HUDEP-2 (cell line): ENCODE data around the gene SCAPER.
A peak's percentile ranks its signal among the peaks of the same experiment; 100 is the strongest.

Experiments
- DNase-seq, 76 experiments: peaks; one replicate each; lab custom pipeline; 2025; ENCODE audit not compliant: unreplicated experiment in 76 of 76; lab: John Stamatoyannopoulos, UW

The SCAPER gene

GRCh38 chr15:76905013-76905839 lies at the start of gene SCAPER:
TSS of gene SCAPER (minus strand) at chr15:76905340. CDS start at chr15:76883817, 21,523 bp downstream.
- peak in 74 of 76 experiments; percentile 10 to 86 (median 67) for DNase-seq

DNA sequence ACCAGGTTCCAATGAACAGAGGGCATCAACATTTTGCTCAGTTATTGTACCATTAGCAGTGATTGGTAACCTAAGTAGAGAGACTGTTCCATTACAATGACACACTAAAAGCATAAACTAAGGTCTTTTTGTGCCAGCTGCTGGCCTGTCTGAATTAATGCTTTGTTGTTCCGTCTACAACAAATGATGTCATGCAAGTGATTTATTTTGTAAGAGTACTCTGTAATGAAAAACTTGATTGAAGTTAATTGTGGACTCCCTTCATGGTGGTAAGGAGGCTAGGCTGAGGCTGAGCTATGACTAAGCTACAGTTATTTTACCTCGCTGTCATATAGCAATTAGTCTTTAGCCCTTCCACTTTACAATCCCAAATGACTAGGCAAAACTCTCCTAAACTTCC lies 49.6 kb upstream of the SCAPER start:
- no peak for DNase-seq

DNA sequence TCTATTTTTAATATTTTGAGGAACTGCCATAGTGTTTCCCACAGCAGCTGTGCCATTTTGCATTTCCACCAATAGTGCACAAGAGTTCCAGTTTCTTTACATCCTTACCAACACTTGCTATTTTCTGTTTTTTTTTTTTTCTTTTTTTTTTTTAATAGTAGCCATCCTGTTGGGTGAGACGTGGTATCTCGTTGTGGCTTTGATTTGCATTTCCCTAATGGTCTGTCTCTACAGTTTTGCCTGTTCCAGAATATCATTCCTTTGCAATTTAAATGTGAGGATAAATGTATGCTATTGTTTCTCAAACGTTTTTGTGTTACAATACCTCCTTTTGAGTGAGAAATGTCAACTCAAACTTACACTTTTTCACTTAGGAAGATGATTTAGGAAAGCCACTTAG lies 48.8 kb upstream of the SCAPER start:
- no peak for DNase-seq

DNA sequence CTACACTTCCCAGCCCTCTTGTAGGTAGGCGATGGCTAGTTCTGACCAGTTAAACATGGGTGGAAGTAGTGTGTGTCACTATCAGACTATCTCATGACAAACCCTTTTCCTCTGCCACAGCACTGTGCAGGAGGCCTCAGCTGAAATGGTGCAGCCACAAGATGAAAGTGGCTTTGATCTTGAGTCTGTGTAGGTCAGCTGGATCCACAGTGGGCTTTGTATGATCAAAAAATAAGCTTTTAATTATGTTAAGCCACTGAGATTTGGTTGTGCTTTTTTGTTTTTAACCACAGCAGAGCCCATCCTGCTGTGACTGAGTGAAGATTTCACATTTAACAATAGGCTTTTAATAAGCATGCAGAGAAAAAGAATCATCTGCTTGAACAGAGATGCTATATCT lies 46.1 kb upstream of the SCAPER start:
- no peak for DNase-seq

DNA sequence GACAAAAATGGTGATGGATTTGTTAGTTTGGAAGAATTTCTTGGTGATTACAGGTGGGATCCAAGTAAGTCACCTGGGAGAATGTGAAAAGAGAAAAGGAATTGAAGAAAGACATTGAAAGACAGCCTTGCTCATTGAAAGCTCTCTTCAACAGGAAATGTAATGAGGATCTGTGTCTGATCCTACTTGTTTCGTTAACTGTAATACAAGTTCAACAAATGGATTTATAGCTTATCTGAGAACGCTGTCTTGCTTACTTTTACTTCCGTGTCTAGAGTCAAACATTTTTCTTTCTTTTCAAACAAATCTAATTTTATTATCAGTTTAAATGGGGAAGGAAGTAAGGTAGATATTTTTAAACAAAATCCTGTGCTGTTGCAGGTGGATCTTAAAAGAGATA lies 42.3 kb upstream of the SCAPER start:
- DNase-seq: no peak

DNA sequence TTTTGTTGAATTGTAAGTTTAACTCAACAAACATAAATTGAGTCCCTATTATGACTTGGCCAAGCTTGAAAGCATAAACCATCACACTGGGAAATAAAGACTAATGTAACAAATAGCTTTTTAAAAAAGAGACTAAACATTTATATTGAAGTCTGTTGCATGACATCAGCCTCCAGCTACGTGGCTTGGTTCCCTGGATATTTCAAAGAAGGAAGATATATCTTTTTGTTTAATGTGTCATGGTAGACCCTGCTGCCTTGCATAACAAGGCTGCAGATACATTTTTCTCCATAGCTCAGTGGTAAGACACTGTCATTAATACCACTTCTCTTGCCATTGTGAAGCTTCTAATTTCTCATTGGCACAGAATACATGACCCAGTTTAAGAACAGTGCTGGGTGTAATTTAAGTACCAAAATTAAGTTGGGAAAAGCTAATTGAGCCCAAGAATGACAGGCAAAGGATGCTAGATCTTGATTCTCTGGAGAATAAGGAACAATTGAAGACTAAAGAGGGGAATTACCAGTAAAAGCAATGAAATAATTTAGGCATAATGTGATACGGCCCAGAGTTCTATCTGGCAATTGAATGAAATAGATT lies 40.5 kb upstream of the SCAPER start:
- no peak for DNase-seq

- DNase-seq: no peak
Observed at GRCh38 chr15:76942331-76942730, 37.2 kb upstream of the SCAPER start.

DNA sequence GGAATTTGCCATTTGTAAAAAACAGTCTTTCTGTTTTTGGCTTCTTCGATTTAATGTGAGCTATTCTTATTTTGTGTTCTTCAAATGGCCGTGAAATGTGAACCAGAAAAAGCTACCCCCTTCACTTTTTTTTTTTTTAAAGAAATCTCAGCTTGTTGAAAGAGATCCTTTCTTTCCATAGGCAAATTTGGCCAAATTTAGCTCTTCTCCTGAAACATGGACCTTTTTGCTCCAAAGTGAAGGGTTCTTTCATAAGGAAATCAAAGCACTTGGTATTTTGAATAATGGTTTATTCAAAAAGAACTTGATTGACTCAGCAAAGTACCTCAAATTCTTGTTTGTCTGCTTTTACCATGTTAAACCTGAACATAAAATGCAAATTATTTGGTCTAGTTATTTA lies 36.5 kb upstream of the SCAPER start:
- no peak for DNase-seq

- DNase-seq: no peak
Observed at GRCh38 chr15:76939715-76940114, 34.6 kb upstream of the SCAPER start.

DNA sequence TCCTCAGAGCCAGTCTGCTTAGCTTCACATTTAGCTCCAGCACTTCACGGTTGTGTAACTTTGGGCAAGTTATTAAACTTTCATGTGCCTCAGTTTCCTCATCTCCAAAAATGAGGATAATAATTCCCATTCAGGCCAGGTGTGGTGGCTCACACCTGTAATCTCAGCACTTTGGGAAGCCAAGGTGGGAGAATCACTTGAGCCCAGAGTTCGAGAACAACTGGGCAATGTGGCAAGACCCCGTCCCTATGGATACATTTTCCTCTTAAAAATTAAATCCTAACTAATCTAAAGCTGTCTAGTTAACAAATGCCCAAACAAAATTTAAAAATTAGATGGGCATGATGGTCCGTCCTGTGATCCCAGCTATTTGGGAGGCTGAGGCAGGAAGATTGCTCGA lies 33.6 kb upstream of the SCAPER start:
- no peak for DNase-seq

DNA sequence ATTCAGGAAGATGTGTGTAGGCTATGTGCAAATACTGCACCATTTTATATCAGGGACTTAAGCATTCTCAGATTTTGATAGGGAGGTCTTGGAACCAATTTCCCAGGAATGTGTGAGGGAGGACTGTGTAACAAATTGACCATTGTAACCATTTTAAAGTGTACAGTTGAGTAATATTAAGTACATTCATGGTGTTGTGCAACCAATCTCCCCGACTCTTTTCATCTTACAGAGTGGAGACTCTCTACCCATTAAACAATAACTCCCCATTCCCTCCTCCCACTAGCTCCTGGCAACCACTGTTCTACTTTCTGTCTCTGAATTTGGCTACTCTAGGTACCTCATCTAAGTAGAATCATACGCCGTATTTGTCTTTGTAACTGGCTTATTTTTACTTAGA lies 31.5 kb upstream of the SCAPER start:
- DNase-seq: no peak

DNA sequence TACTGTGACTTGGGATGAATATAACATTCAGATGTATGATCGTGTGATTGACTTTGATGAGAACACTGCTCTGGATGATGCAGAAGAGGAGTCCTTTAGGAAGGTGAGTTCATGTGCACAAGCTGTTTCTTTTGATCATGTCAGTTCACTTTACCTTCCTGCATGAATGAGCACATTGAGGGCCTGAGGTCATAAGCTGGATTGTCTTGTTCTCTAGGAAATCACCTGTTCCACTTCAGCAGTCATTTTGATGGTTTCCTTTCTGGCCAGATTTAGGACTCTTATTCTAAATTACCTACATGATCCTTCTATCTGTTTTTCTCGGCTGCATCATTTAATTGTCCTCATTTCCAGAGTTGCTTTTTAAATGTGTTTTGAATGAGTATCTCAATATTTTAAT lies 30.5 kb upstream of the SCAPER start:
- DNase-seq: no peak

DNA sequence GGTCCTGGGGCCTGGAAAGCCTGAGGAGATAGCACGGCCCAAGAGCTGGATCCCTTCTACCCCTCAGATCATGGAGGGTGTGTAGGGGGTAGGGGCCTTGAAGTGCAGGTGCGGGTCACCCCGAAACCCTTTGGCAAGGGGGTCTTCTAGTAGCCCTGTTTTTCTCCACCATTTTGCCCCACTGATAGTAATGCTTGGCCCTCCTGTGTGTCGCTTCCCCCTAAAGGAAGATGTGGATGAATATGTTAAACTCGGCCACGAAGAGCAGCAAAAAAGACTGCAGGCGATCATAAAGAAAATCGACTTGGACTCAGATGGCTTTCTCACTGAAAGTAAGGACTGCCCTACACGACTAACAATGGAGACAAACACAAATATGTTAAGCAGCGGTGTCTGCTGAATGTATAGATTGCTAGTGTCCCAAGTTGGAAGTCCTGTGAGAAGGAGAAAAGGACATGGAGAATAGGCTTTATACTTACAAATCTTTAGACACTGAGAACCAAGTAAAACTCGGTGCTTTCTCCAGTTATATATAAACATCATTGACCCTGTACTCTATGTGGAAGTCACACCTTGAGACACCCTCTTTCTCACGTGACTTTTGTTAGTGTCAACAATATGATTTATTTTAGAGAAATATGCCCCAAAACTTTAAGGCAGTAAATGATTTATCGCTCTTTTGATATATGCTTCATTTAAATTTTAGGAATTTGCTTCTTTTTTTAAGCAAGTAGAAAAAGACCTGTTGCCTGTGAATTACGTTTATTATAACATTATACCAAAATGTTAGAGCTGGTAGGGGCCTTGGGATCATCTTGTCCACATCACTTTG lies 27.2 kb upstream of the SCAPER start:
- DNase-seq: peak in 3 of 76 experiments; percentile 4 to 35 (median 8)

DNA sequence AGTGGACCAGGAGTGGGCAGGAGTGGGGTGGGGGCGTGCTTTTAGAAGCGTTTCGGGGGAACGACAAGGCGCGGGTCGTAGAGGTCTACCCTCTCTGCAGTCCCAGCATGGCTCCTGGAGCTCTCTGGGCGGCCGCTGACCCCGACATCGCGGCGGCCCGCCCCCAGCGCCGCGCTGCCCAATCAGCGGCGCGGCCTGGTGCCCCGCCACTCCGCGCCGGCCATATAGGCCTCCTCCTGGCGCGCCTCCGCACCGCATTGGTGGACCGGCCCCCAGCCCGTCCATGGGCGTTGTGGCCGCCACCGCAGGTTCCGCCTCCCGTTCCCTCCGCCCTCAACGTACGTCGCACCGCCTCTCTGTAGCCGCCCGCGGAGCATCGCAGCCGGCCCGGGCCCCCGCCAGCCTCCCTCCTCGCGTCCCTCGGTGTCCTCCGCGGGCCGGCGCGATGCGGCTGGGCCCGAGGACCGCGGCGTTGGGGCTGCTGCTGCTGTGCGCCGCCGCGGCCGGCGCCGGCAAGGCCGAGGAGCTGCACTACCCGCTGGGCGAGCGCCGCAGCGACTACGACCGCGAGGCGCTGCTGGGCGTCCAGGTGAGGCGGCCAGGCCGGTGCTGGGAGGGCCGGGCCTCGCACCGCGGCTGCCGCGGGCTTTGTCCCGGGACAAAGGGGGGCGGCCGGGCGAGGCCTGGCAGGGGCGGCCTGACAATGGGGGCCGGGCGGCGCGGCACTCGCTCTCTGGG lies 26.4 kb upstream of the SCAPER start, which contains the start of gene RCN2:
TSS of gene RCN2 (plus strand) at position 353 of the 738 bp plus-strand sequence. CDS start at position 446, 93 bp downstream.
- DNase-seq: peak in 74 of 76 experiments; percentile 26 to 94 (median 85)

GRCh38 chr15:76930831-76931396 lies 25.8 kb upstream of the SCAPER start:
- DNase-seq: peak in 1 of 76 experiments; percentile 3

DNA sequence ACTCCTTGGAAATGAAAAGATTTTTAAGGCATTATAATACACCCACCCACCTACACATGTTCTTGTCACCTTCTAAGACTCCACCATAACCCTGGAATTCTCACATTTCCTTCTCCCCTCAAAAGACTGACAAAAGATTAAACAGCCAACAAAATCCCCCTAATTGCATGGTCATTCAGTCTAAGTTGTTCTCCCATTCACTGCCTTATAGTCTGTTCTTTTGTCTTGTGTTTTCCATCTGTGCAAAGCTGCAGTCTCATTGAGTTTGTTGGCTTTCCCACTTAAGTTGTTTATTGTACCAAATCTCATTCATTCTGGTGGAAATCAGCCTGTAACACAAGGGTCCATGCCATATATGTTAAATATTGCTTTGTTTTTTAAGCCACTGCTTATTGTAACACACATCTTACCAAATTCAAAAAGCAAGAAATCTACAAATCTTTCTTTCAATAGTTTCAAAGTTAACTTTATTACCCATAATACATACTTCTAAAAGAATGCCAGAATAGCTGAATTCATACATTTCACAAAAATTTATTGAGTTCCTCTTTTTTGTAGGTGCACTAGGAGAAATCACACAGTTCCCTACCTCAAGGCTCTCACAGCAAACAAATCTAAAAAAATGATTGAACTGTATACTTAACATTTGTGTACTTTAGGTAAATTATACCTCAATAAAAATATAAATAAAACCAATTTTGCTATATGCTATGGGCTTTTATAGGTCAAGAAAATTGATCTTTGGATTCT lies 24.0 kb upstream of the SCAPER start:
- DNase-seq: no peak

DNA sequence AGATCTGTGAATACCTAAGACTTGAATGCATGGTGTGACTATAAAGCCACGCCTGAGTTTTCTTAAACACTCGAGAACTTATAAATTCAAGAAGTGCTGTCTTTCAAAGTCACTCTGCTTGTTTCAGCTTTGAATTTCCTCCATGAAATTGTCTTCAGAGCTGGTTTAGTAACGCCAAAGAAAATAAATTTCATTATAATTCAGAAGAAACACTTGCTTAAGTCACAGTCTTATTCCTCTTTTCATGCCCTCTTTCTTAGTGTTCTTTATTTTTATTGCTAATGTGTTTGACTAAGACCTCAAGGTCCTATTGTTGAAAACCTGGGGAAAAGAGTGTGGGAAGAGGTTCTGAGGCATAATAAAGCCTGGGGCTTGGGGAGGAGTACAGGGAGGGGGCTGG lies 23.1 kb upstream of the SCAPER start:
- DNase-seq: no peak

GRCh38 chr15:76916369-76916768 lies 11.2 kb upstream of the SCAPER start:
- DNase-seq: no peak

DNA sequence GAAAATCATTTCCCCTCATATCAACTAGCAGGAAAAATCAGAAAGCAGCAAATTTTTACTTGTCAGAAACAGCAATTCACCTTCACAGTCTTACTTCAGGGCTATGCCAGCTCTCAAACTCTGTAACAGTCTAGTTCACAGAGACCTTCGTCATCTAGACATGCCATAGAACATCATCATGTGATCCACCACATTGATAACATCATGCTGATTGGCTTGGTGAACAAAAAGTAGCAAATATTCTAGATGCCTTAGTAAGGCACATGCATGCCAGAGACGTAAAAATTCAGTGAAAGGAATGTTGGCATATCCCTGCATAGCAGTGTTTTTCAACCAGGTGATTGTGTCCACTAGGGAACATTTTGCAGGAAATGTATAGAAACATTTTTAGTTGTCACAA lies 8.6 kb upstream of the SCAPER start:
- no peak for DNase-seq

DNA sequence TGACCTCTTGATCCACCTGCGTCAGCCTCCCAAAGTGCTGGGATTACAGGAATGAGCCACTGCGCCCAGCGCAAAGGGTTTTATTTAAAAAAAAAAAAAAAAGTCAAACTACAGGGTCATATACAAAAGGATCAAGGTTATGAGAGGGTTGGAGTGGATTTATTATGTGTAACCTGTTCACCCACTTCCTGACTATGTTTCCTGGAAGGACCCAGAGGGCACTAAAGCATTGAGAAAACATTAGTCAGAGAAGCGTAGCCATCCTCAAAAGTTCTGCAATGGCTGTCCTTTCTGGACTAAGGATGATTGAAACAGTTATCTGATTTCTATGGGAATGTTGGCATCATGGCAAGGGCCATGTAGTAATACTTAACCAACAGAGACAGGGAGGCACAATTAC lies 7.3 kb upstream of the SCAPER start:
- no peak for DNase-seq
